Thyroid gland (tissue), 4 donors: ENCODE results near the gene SOD3.

Experiments
- POLR2A ChIP-seq, 2 donors: fragments of 450-650 bp; IDR thresholded peaks; one replicate each; pipeline ENCODE4 v1.6.1; 2017; ENCODE audit warnings: antibody characterized with exemption in 2 of 2, mild to moderate bottlenecking in 2 of 2, moderate library complexity in 1 of 2
- TF ChIP-seq, protein P1 (sequence below), 6 experiments: fragments of 200-600 bp in 3 of 6; fragments of 450-650 bp in 3 of 6; sonication (generic) in 3 of 6; IDR thresholded peaks; one replicate each; pipeline ENCODE4 v1.5.1; 2016 to 2019; ENCODE audit warnings: antibody characterized with exemption in 6 of 6, mild to moderate bottlenecking in 2 of 6, inconsistent platforms in 1 of 6, moderate library complexity in 1 of 6

- TF ChIP-seq, protein P1, sequence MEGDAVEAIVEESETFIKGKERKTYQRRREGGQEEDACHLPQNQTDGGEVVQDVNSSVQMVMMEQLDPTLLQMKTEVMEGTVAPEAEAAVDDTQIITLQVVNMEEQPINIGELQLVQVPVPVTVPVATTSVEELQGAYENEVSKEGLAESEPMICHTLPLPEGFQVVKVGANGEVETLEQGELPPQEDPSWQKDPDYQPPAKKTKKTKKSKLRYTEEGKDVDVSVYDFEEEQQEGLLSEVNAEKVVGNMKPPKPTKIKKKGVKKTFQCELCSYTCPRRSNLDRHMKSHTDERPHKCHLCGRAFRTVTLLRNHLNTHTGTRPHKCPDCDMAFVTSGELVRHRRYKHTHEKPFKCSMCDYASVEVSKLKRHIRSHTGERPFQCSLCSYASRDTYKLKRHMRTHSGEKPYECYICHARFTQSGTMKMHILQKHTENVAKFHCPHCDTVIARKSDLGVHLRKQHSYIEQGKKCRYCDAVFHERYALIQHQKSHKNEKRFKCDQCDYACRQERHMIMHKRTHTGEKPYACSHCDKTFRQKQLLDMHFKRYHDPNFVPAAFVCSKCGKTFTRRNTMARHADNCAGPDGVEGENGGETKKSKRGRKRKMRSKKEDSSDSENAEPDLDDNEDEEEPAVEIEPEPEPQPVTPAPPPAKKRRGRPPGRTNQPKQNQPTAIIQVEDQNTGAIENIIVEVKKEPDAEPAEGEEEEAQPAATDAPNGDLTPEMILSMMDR (IDR thresholded peaks at IDR 0.05) = no peak
- TF ChIP-seq POLR2A (IDR thresholded peaks at IDR 0.05) = no peak
These were observed 29.9 kb upstream of the SOD3 start for GRCh38 chr4:24765376-24765988.
